ENCODE data around the gene SHKBP1. TPM values are rescaled to one million over a fixed set of nuclear protein-coding genes. Genes with fewer than 3 reads are reported as not detected.

SHKBP1 gene
- total and polyA plus RNA-seq, 9 of the 15 experiments (the other 6 are each of a cell fraction or from before 2014, with no cell fraction given): 1.2 to 58.1 (median 22.3) TPM

DNA sequence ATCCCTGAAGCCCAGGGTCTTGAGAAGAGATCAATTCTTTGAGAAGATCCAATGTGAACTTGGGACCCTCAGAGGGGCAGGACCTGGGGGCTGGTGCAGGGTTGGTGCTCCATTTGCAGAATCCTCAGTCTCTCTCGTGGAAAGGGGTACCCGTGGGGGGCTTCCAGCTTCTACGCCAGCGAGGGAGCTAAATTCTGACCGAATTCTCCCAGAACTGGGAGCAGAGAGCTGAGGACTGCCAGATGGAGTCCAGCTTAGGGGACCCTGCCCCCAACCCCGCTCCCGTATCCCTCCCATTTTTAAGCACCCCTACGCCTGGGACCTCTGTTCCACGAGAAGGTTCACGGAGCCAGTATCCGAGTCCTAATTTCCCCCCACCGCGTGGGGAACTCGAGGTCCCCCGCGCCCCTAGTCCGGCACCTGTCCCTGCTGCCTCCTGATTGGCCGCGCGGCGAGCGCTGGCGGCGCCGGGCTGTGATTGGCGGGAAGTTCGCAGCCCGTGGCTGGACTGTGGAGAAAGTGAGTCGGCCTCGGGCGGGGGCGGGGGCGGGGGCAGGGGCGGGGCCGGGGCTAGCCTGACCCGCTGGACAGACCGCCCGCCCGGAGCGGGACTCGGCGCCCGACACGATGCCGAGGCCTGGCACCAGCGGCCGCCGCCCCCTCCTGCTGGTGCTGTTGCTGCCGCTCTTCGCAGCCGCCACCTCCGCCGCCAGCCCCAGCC, 20.1 kb downstream of the SHKBP1 start (continued):
- TF ChIP-seq, protein P1, sequence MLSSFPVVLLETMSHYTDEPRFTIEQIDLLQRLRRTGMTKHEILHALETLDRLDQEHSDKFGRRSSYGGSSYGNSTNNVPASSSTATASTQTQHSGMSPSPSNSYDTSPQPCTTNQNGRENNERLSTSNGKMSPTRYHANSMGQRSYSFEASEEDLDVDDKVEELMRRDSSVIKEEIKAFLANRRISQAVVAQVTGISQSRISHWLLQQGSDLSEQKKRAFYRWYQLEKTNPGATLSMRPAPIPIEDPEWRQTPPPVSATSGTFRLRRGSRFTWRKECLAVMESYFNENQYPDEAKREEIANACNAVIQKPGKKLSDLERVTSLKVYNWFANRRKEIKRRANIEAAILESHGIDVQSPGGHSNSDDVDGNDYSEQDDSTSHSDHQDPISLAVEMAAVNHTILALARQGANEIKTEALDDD (IDR thresholded peaks at IDR 0.05): no peak
- no peak for TF ChIP-seq TEAD2 (tag; IDR thresholded peaks at IDR 0.05)
- TF ChIP-seq HNRNPK (IDR thresholded peaks at IDR 0.05; ENCODE audit: low read depth, low read length, poor library complexity, severe bottlenecking): no peak
- no peak for TF ChIP-seq ZNF780A (CRISPR knock-in tag; IDR thresholded peaks at IDR 0.05)
- TF ChIP-seq, protein P2, sequence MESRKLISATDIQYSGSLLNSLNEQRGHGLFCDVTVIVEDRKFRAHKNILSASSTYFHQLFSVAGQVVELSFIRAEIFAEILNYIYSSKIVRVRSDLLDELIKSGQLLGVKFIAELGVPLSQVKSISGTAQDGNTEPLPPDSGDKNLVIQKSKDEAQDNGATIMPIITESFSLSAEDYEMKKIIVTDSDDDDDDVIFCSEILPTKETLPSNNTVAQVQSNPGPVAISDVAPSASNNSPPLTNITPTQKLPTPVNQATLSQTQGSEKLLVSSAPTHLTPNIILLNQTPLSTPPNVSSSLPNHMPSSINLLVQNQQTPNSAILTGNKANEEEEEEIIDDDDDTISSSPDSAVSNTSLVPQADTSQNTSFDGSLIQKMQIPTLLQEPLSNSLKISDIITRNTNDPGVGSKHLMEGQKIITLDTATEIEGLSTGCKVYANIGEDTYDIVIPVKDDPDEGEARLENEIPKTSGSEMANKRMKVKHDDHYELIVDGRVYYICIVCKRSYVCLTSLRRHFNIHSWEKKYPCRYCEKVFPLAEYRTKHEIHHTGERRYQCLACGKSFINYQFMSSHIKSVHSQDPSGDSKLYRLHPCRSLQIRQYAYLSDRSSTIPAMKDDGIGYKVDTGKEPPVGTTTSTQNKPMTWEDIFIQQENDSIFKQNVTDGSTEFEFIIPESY (CRISPR knock-in tag; IDR thresholded peaks at IDR 0.05): 0 out of 2 replicates have a peak, but pooled peaks have one; percentile 13
- TF ChIP-seq POLR2H (tag; IDR thresholded peaks at IDR 0.05; ENCODE audit: low read depth): no peak
- TF ChIP-seq MYNN (IDR thresholded peaks at IDR 0.05): no peak
- no peak for TF ChIP-seq MYNN (CRISPR knock-in tag; IDR thresholded peaks at IDR 0.05)
- TF ChIP-seq L3MBTL2 (IDR thresholded peaks at IDR 0.05): peak; percentile 95
- TF ChIP-seq ZNF76 (CRISPR knock-in tag; IDR thresholded peaks at IDR 0.05; ENCODE audit: borderline replicate concordance): no peak
- no peak for TF ChIP-seq DPF2 (IDR thresholded peaks at IDR 0.05)
- no peak for TF ChIP-seq ATF1 (CRISPR knock-in tag; IDR thresholded peaks at IDR 0.05)
- TF ChIP-seq ATF1 (tag; IDR thresholded peaks at IDR 0.05): no peak
- TF ChIP-seq SIN3B (IDR thresholded peaks at IDR 0.05; ENCODE audit: low read depth): no peak
- TF ChIP-seq HCFC1 (IDR thresholded peaks at IDR 0.05; ENCODE audit: low read depth, low read length): no peak
- TF ChIP-seq, protein P3, sequence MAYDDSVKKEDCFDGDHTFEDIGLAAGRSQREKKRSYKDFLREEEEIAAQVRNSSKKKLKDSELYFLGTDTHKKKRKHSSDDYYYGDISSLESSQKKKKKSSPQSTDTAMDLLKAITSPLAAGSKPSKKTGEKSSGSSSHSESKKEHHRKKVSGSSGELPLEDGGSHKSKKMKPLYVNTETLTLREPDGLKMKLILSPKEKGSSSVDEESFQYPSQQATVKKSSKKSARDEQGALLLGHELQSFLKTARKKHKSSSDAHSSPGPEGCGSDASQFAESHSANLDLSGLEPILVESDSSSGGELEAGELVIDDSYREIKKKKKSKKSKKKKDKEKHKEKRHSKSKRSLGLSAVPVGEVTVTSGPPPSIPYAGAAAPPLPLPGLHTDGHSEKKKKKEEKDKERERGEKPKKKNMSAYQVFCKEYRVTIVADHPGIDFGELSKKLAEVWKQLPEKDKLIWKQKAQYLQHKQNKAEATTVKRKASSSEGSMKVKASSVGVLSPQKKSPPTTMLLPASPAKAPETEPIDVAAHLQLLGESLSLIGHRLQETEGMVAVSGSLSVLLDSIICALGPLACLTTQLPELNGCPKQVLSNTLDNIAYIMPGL (CRISPR knock-in tag; IDR thresholded peaks at IDR 0.05): no peak; the same call in 1 of the 2 replicates
- no peak for TF ChIP-seq MCM2 (IDR thresholded peaks at IDR 0.05; ENCODE audit: low read depth)
- TF ChIP-seq, protein P4, sequence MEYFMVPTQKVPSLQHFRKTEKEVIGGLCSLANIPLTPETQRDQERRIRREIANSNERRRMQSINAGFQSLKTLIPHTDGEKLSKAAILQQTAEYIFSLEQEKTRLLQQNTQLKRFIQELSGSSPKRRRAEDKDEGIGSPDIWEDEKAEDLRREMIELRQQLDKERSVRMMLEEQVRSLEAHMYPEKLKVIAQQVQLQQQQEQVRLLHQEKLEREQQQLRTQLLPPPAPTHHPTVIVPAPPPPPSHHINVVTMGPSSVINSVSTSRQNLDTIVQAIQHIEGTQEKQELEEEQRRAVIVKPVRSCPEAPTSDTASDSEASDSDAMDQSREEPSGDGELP (CRISPR knock-in tag; IDR thresholded peaks at IDR 0.05; ENCODE audit: borderline replicate concordance): peak; percentile 64
- no peak for TF ChIP-seq ZNF146 (CRISPR knock-in tag; IDR thresholded peaks at IDR 0.05; ENCODE audit: unreplicated experiment)
- no peak for TF ChIP-seq ZNF184 (CRISPR knock-in tag; IDR thresholded peaks at IDR 0.05)
- TF ChIP-seq ZNF57 (CRISPR knock-in tag; IDR thresholded peaks at IDR 0.05): no peak
- TF ChIP-seq TAF1 (IDR thresholded peaks at IDR 0.05; ENCODE audit: control insufficient read depth, extremely low read depth, insufficient read depth, low read length, severe bottlenecking): no peak
- TF ChIP-seq TEAD1 (CRISPR knock-in tag; IDR thresholded peaks at IDR 0.05): no peak

All from K562 (cell line).